ENCODE results near the gene CAMP.
"Not testable (repeated sequence)": the region's sequence is repeated elsewhere in the genome, so short reads cannot be mapped to it uniquely, and the experiment has no call there.

Gene CAMP

DNA sequence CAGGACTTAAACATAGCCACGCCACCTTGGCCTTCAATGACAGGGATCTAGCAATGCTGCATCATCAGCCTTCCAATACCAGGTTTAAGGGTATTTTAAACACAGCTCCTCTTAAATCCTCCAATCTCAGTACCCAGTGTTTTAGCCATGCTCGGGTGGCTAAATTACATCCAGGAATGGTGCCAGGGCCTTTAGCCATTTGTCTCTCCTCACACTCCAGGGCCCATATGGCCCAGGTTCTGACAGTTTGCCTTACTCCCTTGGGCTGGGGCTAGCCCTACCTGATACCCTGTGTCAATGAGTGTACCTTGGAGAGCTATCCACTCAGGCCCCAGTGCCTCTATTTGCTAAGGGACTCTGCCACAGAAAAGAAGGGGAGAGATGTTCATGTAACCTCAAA, 47.0 kb downstream of the CAMP start:
- H3K27me3 ChIP-seq (ENCODE audit: low read depth, low read length), result no peaks in the 10 kb centered on the region
- H3K9me3 ChIP-seq (ENCODE audit: insufficient read depth, low read length), result no peaks in the 10 kb centered on the region
- no peak overlapping the region for H3K4me3 ChIP-seq (ENCODE audit: low read length)
- H3K9ac ChIP-seq (ENCODE audit: low read length), result no peak overlapping the region
- H3K4me1 ChIP-seq (ENCODE audit: low read length), result no peaks in the 10 kb centered on the region
- 0 out of 2 replicates have a peak, but pooled peaks cover 10% of the 10 kb centered on the region for H4K20me1 ChIP-seq (ENCODE audit: insufficient read depth, low read length)
- TF ChIP-seq EZH2phosphoT487 (IDR thresholded peaks at IDR 0.05; ENCODE audit: low read depth), result no peak
- TF ChIP-seq, protein P1, sequence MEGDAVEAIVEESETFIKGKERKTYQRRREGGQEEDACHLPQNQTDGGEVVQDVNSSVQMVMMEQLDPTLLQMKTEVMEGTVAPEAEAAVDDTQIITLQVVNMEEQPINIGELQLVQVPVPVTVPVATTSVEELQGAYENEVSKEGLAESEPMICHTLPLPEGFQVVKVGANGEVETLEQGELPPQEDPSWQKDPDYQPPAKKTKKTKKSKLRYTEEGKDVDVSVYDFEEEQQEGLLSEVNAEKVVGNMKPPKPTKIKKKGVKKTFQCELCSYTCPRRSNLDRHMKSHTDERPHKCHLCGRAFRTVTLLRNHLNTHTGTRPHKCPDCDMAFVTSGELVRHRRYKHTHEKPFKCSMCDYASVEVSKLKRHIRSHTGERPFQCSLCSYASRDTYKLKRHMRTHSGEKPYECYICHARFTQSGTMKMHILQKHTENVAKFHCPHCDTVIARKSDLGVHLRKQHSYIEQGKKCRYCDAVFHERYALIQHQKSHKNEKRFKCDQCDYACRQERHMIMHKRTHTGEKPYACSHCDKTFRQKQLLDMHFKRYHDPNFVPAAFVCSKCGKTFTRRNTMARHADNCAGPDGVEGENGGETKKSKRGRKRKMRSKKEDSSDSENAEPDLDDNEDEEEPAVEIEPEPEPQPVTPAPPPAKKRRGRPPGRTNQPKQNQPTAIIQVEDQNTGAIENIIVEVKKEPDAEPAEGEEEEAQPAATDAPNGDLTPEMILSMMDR (IDR thresholded peaks at IDR 0.05; ENCODE audit: low read depth, low read length), result no peak
- no peak overlapping the region for H3K27ac ChIP-seq (ENCODE audit: low read length)
- H3K79me2 ChIP-seq (ENCODE audit: low read length), result no peaks in the 10 kb centered on the region
- H3K36me3 ChIP-seq (replicated peaks; ENCODE audit: low read depth, low read length), result peaks cover 50% of the 10 kb centered on the region
- H3K4me2 ChIP-seq (ENCODE audit: low read length), result no peak overlapping the region
- no peak overlapping the region for H2AFZ ChIP-seq (ENCODE audit: low read depth, low read length)

DNA sequence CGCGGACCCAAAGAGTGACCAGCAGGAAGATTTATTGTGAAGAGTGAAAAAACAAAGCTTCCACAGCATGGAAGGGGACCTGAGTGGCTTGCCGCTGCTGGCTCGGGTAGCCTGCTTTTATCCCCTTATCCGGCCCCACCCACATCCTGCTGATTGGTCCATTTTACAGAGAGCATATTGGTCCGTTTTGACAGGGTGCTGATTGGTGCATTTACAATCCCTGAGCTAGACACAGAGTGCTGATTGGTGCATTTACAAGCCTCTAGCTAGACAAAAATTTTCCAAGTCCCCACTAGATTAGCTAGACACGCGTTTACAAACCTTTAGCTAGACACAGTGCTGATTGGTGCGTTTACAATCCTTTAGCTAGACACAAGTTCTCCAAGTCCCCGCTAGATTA, 47.9 kb downstream of the CAMP start:
- not testable (repeated sequence) for H3K27me3 ChIP-seq (ENCODE audit: low read depth, low read length); H3K27ac ChIP-seq (ENCODE audit: low read length); H3K9ac ChIP-seq (ENCODE audit: low read length); H3K79me2 ChIP-seq (ENCODE audit: low read length); H3K4me1 ChIP-seq (ENCODE audit: low read length); H4K20me1 ChIP-seq (ENCODE audit: insufficient read depth, low read length); H3K4me2 ChIP-seq (ENCODE audit: low read length); H2AFZ ChIP-seq (ENCODE audit: low read depth, low read length); H3K4me3 ChIP-seq (ENCODE audit: low read length); H3K9me3 ChIP-seq (ENCODE audit: insufficient read depth, low read length)
- H3K36me3 ChIP-seq (replicated peaks; ENCODE audit: low read depth, low read length), result peaks cover 44% of the 10 kb centered on the region

DNA sequence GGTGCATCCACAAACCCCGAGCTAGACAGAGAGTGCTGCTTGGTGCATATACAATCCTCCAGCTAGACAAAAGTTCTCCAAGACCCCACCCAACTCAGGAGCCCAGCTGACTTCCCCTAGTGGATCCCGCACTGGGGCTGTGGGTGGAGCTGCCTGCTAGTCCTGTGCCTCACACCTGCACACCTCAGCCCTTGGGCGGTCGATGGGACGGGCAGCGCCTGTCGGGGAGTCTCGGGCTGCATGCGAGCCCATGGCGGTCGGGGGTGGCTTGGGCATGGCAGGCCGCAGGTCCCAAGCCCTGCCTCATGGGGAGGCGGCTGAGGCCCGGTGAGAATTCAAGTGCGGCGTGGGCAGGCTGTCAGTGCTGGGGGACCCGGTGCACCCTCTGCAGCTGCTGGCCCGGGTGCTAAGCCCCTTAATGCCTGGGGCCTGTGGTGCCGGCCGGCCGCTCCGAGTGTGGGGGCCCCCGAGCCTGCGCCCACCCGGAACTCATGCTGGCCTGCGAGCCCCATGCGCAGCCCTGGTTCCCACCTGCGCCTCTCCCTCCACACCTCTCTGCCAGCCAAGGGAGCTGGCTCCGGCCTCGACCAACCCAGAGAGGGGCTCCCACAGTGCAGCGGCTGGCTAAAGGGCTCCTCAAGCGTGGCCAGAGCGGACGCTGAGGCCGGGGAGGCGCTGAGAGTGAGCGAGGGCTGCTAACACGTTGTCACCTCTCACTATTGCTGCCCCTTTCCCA, 48.6 kb downstream of the CAMP start:
- no peaks in the 10 kb centered on the region for H3K27me3 ChIP-seq (ENCODE audit: low read depth, low read length)
- no peaks in the 10 kb centered on the region for H3K4me1 ChIP-seq (ENCODE audit: low read length)
- no peak overlapping the region for H3K4me2 ChIP-seq (ENCODE audit: low read length)
- TF ChIP-seq, protein P1 (IDR thresholded peaks at IDR 0.05; ENCODE audit: low read depth, low read length), result no peak
- TF ChIP-seq EZH2phosphoT487 (IDR thresholded peaks at IDR 0.05; ENCODE audit: low read depth), result no peak
- no peak overlapping the region for H3K9ac ChIP-seq (ENCODE audit: low read length)
- H4K20me1 ChIP-seq (ENCODE audit: insufficient read depth, low read length), result 0 out of 2 replicates have a peak, but pooled peaks cover 10% of the 10 kb centered on the region
- peaks cover 36% of the 10 kb centered on the region for H3K36me3 ChIP-seq (replicated peaks; ENCODE audit: low read depth, low read length)
- H2AFZ ChIP-seq (ENCODE audit: low read depth, low read length), result no peak overlapping the region
- H3K9me3 ChIP-seq (ENCODE audit: insufficient read depth, low read length), result no peaks in the 10 kb centered on the region
- no peak overlapping the region for H3K4me3 ChIP-seq (ENCODE audit: low read length)
- no peaks in the 10 kb centered on the region for H3K79me2 ChIP-seq (ENCODE audit: low read length)
- no peak overlapping the region for H3K27ac ChIP-seq (ENCODE audit: low read length)

DNA sequence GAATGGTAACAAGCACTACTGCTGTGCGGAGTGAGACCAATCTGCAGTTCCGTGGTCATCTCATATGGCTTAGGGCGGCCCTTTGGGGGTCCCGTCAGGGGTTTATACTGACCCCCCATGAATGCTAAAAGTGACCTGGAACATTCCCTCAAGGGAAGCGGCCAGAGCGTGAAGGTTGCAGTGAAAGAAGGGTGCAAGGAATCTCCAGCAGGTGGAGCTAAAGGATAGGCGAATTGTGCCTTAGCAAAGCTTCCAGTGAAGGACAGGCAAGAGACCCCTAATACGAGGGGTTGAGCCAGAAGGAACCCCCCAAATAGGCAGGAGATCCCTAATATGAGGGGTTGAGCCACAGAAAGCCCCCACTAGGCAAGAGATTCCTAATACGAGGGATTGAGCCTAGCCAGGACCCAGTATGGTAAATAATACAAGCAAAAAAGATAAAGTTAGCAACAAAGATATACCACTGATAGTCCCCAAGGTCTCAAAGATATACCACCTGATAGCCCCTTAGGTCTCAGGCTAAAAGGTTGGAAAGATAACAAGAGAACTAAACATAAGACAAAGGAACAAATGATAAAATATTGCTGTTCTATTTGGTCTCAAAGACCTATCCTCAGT, 50.4 kb downstream of the CAMP start:
- Histone ChIP-seq H3K27me3 (ENCODE audit: low read depth, low read length) (no peaks in the 10 kb centered on the region), H3K4me1 (ENCODE audit: low read length) (peaks cover 1% of the 10 kb centered on the region), H4K20me1 (ENCODE audit: insufficient read depth, low read length) (0 out of 2 replicates have a peak, but pooled peaks cover 5% of the 10 kb centered on the region)

More for the DNA sequence above, 50.4 kb downstream of the CAMP start:
- TF ChIP-seq, protein P1 (IDR thresholded peaks at IDR 0.05; ENCODE audit: low read depth, low read length), result peak; percentile 86
- TF ChIP-seq EZH2phosphoT487 (IDR thresholded peaks at IDR 0.05; ENCODE audit: low read depth), result no peak
- H3K4me2 ChIP-seq (ENCODE audit: low read length), result no peak overlapping the region
- no peaks in the 10 kb centered on the region for H3K79me2 ChIP-seq (ENCODE audit: low read length)
- H3K9me3 ChIP-seq (ENCODE audit: insufficient read depth, low read length), result no peaks in the 10 kb centered on the region
- H3K4me3 ChIP-seq (ENCODE audit: low read length), result no peak overlapping the region
- no peak overlapping the region for H3K9ac ChIP-seq (ENCODE audit: low read length)
- peaks cover 25% of the 10 kb centered on the region for H3K36me3 ChIP-seq (replicated peaks; ENCODE audit: low read depth, low read length)
- H3K27ac ChIP-seq (ENCODE audit: low read length), result no peak overlapping the region
- H2AFZ ChIP-seq (ENCODE audit: low read depth, low read length), result no peak overlapping the region
